ENCODE measurements around the gene SLC12A7.

- TF ChIP-seq CTCF (conservative IDR thresholded peaks at IDR 0.05): no peak
- TF ChIP-seq ZFX (IDR thresholded peaks at IDR 0.05): no peak
These were observed 95.4 kb downstream of the SLC12A7 start for GRCh38 chr5:1016476-1016875.
